ENCODE measurements around the gene SLC44A3.

GRCh38 chr1:94807742-94808491, 12.2 kb upstream of the SLC44A3 start:
- TF ChIP-seq CTCF (IDR thresholded peaks at IDR 0.05) = peak in 3 of 6 experiments; percentile 15 to 39 (median 20)
- TF ChIP-seq POLR2A (IDR thresholded peaks at IDR 0.05) = no peak

Data from adrenal gland (tissue), 5 donors.